GM10266 (cell line): ENCODE measurements around the gene PHLDB1.
"Not testable (repeated sequence)": the region's sequence is repeated elsewhere in the genome, so short reads cannot be mapped to it uniquely, and the experiment has no call there.

Source experiments
- DNase-seq: peaks from one replicate; pipeline ENCODE4 v3.0.0; 2012; ENCODE audit errors: extremely low spot score
- TF ChIP-seq, protein P1 (sequence below): IDR thresholded peaks from 2 replicates; pipeline ENCODE4 v1.5.1; 2012; ENCODE audit warnings: mild to moderate bottlenecking, low read depth; ENCODE audit not compliant: control insufficient read depth, insufficient read depth; ENCODE audit errors: missing control alignments

Gene PHLDB1

GRCh38 chr11:118606844-118607228 lies 579 bp upstream of the PHLDB1 start:
- TF ChIP-seq, protein P1, sequence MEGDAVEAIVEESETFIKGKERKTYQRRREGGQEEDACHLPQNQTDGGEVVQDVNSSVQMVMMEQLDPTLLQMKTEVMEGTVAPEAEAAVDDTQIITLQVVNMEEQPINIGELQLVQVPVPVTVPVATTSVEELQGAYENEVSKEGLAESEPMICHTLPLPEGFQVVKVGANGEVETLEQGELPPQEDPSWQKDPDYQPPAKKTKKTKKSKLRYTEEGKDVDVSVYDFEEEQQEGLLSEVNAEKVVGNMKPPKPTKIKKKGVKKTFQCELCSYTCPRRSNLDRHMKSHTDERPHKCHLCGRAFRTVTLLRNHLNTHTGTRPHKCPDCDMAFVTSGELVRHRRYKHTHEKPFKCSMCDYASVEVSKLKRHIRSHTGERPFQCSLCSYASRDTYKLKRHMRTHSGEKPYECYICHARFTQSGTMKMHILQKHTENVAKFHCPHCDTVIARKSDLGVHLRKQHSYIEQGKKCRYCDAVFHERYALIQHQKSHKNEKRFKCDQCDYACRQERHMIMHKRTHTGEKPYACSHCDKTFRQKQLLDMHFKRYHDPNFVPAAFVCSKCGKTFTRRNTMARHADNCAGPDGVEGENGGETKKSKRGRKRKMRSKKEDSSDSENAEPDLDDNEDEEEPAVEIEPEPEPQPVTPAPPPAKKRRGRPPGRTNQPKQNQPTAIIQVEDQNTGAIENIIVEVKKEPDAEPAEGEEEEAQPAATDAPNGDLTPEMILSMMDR: no peak
- no peak for DNase-seq

GRCh38 chr11:118608360-118609227 lies 1.2 kb downstream of the PHLDB1 start:
- TF ChIP-seq, protein P1: no peak
- no peak for DNase-seq

DNA sequence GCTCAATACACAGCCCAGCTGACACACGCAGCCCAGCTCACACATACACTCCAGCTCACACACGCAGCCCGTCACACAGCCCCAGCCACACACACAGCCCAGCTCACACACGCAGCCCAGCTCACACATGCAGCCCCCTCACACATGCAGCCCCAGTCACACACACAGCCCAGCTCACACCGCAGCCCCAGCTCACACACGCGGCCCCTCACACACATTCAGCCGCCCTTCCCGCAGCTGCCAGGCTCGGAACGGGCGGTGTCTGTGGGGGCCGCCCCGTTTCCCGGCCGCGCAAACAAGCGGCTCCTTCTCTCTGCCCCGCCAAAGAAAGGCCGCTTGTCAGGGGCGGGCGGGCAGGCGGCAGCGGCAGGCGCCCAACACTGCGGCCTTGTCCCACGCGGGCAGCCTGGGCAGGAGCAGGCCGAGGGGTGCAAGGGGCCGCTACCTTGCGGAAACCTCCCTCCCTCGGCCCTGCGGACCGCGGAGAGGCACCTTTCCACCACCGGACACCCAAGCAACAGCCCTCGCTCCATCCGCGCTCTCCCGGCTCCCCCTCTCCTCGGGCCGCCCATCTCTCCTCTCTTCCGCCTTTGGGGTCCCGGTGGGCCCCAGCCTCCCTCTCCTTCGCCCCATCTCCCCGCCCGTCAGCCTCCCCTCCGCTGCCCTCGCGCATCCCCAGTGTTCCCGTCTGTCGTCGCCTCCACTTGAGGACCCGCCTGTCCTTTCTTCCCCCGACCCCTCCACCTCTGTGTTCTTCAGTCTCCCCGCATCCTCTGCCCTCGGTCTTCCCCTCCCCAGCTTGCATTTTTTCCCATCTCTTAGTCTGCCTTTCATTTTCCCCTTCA lies 2.2 kb downstream of the PHLDB1 start:
- DNase-seq: peak; percentile 44
- TF ChIP-seq, protein P1: no peak

GRCh38 chr11:118610225-118610772 lies 2.9 kb downstream of the PHLDB1 start:
- DNase-seq: no peak

DNA sequence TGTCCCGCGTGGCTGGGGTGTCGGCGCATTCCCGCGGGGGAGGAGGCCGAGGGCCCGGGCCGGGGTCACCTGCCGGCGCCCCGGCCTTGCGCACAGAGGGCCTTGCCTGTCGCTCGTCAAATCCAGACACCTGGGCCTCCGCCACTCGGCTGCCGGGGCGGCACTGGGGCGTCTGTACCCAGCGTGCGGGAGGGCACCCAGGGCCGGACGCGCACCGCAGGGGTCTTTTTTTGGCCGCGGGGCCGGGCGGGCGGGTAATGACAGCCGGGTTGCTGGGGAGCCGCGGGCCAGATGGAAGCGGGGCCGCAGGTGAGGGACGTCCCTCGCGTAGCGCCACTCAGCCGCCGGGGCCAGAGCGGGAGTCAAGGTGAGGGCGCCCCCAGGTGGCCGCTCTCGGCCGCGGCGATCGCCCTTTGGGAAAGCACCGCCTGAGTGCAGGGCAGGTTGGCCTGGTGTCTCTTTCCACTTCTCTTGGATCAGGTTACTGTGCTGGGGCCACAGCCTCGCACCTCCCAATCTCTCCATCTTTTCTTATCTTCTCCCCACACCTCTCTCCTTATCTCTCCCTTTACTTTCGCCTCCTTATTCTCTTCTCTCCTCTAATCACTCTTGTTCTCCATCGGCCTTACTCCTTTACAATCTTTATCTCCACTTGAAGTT lies 3.5 kb downstream of the PHLDB1 start:
- DNase-seq: peak; percentile 84
- TF ChIP-seq, protein P1: peak; percentile 93

More at GRCh38 chr11:118610225-118610772, 2.9 kb downstream of the PHLDB1 start:
- TF ChIP-seq, protein P1: no peak

DNA sequence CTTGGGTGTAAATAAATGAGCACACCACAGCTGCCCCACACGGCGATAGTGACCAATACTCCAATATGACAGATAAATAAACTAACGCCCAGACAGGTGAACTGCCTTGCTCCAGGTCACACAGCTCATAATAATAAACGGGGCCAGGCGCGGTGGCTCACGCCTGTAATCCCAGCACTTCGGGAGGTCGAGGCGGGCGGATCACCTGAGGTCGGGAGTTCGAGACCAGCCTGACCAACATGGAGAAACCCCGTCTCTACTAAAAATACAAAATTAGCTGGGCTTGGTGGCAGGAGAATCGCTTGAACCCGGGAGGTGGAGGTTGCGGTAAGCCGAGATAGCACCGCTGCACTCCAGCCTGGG lies 4.0 kb downstream of the PHLDB1 start:
- DNase-seq: not testable (repeated sequence)

DNA sequence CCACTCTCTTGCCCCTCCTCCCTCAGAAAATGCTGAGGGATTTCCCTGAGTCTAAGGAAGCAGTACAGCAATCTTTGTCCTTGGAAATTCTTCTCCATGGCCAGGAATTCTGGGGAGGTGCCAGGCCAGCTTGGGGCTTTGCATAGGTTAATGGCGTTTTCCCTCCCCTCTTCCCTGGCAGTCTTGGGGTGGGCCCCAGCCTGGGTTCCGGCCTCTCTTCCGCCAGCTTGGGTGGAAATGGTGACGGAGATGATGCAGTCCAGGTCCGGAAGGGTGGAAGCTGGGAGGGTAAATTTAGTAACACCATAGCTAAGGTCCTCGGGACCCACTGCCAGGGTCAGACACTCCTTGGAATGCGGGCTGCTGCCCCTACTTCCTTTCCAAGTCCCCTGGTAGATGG lies 5.0 kb downstream of the PHLDB1 start:
- TF ChIP-seq, protein P1: no peak

More for the DNA sequence above, 5.0 kb downstream of the PHLDB1 start:
- no peak for DNase-seq
